Panc1 (cell line): ENCODE measurements around the gene INAFM1. TPM values are rescaled to one million over a fixed set of nuclear protein-coding genes. Genes with fewer than 3 reads are reported as not detected.

ENCODE experiments used
- ATAC-seq: fragments of 200-7000 bp; cut with Tn5 transposase; 2 replicates; pipeline ENCODE4 v1.9.1; 2020; ENCODE audit warnings: mild to moderate bottlenecking, moderate library complexity
- BruUV-seq: library from RNA; stranded (reverse); fragments of 400-500 nt; replicated peaks from 2 replicates; lab custom pipeline; 2021; lab: Mats Ljungman, UMichigan
- CTCF ChIA-PET: fragments of 300-600 bp; sonication (Branson Sonifier 250); formaldehyde crosslinking; loops from one replicate; lab custom pipeline; 2022; ENCODE audit warnings: antibody characterized with exemption; lab: Charles Lee
- POLR2A ChIA-PET: fragments of 300-600 bp; sonication (Branson Sonifier 250); formaldehyde crosslinking; loops from one replicate; lab custom pipeline; 2022; ENCODE audit warnings: antibody characterized with exemption; lab: Charles Lee
- DNase-seq: peaks from one replicate; pipeline ENCODE4 v3.0.0-alpha.2; 2010; ENCODE audit warnings: low read depth, low spot score
- H3K27ac ChIP-seq: 2 replicates; pipeline ENCODE4 v1.5.1; 2011; ENCODE audit warnings: mild to moderate bottlenecking, low read length, inconsistent platforms
- H3K27me3 ChIP-seq: fragments of 200-500 bp; sonication (Bioruptor generic); 2 replicates; pipeline ENCODE4 v1.6.0; 2014; ENCODE audit warnings: low read length, inconsistent platforms; ENCODE audit not compliant: control insufficient read depth, insufficient read depth
- H3K36me3 ChIP-seq: fragments of 200-500 bp; sonication (Bioruptor generic); 2 replicates; pipeline ENCODE4 v1.5.1; 2014; ENCODE audit warnings: inconsistent platforms, mild to moderate bottlenecking, low read length, moderate library complexity; ENCODE audit not compliant: control insufficient read depth, insufficient read depth
- H3K4me1 ChIP-seq: 2 replicates; pipeline ENCODE4 v1.5.1; 2011; ENCODE audit warnings: inconsistent platforms, mild to moderate bottlenecking, low read length, moderate library complexity; ENCODE audit not compliant: control insufficient read depth, insufficient read depth
- H3K4me3 ChIP-seq, 2 experiments: 2 replicates each; pipeline ENCODE4 v1.5.1; 2011 to 2012; ENCODE audit warnings: low read depth in 2 of 2, low read length in 2 of 2, mild to moderate bottlenecking in 2 of 2, inconsistent platforms in 1 of 2, moderate library complexity in 1 of 2
- H3K9me3 ChIP-seq: fragments of 200-500 bp; sonication (Bioruptor generic); 2 replicates; pipeline ENCODE4 v1.5.1; 2014; ENCODE audit warnings: low read depth, mild to moderate bottlenecking, inconsistent platforms, low read length, moderate library complexity; ENCODE audit not compliant: control insufficient read depth, insufficient read depth
- POLR2AphosphoS5 ChIP-seq: IDR thresholded peaks from 2 replicates; pipeline ENCODE4 v1.6.1; 2012; ENCODE audit warnings: mild to moderate bottlenecking, low read depth, low read length, moderate library complexity
- SIN3A ChIP-seq: IDR thresholded peaks from 2 replicates; pipeline ENCODE4 v1.6.1; 2012; ENCODE audit warnings: low read depth, mild to moderate bottlenecking, low read length, moderate library complexity, borderline replicate concordance; ENCODE audit not compliant: insufficient read depth
- TCF7L2 ChIP-seq: IDR thresholded peaks from 2 replicates; pipeline ENCODE4 v1.6.1; 2011; ENCODE audit warnings: mild to moderate bottlenecking, low read depth, low read length, inconsistent platforms
- in situ Hi-C: cut with HindIII; loops from 2 replicates; pipeline ENCODE4 v1.10.0; 2016; ENCODE audit warnings: low sequenced_read_pairs, low pct_unique_long_range_greater_than_20kb
- intact Hi-C: fragments of 100-400 bp; cut with micrococcal nuclease; formaldehyde crosslinking; loops from one replicate; pipeline ENCODE4 v1.10.0; 2022; ENCODE audit not compliant: unreplicated experiment
- total RNA-seq: library from RNA; stranded (reverse); gene quantifications from one replicate; pipeline ENCODE4 v1.2.1, GENCODE V29; 2021; ENCODE audit not compliant: unreplicated experiment
- TF ChIP-seq, protein P1 (sequence below): fragments of 450-650 bp; IDR thresholded peaks from 2 replicates; pipeline ENCODE4 v1.5.1; 2017; ENCODE audit warnings: mild to moderate bottlenecking
- TF ChIP-seq, protein P2 (sequence below), 2 experiments: IDR thresholded peaks; 2 replicates each; pipeline ENCODE4 v1.6.1; 2011 to 2012; ENCODE audit warnings: low read depth in 2 of 2, control low read depth in 1 of 2, low read length in 1 of 2, mild to moderate bottlenecking in 1 of 2, moderate library complexity in 1 of 2; ENCODE audit not compliant: insufficient read depth in 1 of 2

Gene INAFM1
- total RNA-seq, 1 experiment from 2014 or later: 13.1 TPM

DNA sequence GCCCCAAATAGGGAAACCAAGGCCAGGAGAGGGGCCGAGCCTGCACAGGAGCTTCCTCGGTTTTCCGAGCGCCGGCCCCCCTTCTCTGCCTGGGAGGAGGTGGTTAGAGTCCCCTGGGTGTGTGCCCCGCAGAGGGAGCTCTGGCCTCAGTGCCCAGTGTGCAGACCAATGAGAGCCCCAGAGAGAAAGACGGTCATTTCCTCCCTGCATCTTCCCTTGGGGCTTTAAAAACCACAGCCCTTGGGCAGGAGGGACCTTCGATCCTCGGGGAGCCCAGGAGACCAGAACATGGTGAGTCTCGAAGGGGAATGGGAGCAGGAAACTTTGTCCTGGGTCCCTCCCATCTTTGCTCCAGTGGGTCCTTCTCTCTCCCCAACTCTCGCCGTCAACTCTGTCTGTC lies 34.9 kb downstream of the INAFM1 start, which contains the start of gene C5AR1:
TSS of gene C5AR1 (plus strand) at position 254 of the 400 bp plus-strand sequence. CDS start at position 289, 35 bp downstream.
- intact Hi-C loops: no loop called here
- no peak within 1 kb of the TSS for H3K4me3 ChIP-seq
- BruUV-seq: no TSS peak
- H3K36me3 ChIP-seq: no peaks in the 10 kb centered on the region
- TF ChIP-seq, protein P1, sequence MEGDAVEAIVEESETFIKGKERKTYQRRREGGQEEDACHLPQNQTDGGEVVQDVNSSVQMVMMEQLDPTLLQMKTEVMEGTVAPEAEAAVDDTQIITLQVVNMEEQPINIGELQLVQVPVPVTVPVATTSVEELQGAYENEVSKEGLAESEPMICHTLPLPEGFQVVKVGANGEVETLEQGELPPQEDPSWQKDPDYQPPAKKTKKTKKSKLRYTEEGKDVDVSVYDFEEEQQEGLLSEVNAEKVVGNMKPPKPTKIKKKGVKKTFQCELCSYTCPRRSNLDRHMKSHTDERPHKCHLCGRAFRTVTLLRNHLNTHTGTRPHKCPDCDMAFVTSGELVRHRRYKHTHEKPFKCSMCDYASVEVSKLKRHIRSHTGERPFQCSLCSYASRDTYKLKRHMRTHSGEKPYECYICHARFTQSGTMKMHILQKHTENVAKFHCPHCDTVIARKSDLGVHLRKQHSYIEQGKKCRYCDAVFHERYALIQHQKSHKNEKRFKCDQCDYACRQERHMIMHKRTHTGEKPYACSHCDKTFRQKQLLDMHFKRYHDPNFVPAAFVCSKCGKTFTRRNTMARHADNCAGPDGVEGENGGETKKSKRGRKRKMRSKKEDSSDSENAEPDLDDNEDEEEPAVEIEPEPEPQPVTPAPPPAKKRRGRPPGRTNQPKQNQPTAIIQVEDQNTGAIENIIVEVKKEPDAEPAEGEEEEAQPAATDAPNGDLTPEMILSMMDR: no peak
- TF ChIP-seq SIN3A (no peak), TCF7L2 (no peak), POLR2AphosphoS5 (no peak)
- TF ChIP-seq, protein P2, sequence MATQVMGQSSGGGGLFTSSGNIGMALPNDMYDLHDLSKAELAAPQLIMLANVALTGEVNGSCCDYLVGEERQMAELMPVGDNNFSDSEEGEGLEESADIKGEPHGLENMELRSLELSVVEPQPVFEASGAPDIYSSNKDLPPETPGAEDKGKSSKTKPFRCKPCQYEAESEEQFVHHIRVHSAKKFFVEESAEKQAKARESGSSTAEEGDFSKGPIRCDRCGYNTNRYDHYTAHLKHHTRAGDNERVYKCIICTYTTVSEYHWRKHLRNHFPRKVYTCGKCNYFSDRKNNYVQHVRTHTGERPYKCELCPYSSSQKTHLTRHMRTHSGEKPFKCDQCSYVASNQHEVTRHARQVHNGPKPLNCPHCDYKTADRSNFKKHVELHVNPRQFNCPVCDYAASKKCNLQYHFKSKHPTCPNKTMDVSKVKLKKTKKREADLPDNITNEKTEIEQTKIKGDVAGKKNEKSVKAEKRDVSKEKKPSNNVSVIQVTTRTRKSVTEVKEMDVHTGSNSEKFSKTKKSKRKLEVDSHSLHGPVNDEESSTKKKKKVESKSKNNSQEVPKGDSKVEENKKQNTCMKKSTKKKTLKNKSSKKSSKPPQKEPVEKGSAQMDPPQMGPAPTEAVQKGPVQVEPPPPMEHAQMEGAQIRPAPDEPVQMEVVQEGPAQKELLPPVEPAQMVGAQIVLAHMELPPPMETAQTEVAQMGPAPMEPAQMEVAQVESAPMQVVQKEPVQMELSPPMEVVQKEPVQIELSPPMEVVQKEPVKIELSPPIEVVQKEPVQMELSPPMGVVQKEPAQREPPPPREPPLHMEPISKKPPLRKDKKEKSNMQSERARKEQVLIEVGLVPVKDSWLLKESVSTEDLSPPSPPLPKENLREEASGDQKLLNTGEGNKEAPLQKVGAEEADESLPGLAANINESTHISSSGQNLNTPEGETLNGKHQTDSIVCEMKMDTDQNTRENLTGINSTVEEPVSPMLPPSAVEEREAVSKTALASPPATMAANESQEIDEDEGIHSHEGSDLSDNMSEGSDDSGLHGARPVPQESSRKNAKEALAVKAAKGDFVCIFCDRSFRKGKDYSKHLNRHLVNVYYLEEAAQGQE (IDR thresholded peaks at IDR 0.05; ENCODE audit: insufficient read depth in 1 of 2, low read depth in 2 of 2, low read length in 1 of 2): no peak
- ATAC-seq (no peak), DNase-seq (no peak)
- CTCF ChIA-PET: no interaction called here
- in situ Hi-C loops: no loop called here
- POLR2A ChIA-PET: interaction anchor here (0.6 kb wide), 1 partner anchor 62 kb away, joined by 4 read pairs; no protein-coding TSS in a partner anchor
- no peaks in the 10 kb centered on the region for H3K27me3 ChIP-seq
- 0 out of 2 replicates have a peak, but pooled peaks cover 2% of the 10 kb centered on the region for H3K4me1 ChIP-seq
- H3K27ac ChIP-seq: no peak within 1 kb of the TSS
- no peaks in the 10 kb centered on the region for H3K9me3 ChIP-seq

DNA sequence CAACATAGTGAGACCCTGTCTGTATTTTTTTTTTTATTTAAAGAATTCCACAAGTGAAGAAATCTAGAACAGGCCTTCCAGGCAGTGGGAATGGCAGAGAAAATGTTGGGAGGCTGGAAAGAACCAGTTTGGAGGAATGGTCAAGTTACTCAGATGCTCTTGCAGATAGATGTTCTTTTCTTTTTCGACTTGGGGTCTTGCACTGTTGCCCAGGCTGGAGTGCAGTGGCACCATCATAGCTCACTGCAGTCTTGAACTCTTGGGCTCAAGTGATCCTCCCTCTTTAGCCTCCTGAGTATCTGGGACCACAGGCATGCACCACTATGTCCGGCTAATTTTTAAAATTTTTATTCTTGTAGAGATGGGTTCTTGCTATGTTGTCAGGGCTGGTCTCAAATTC lies 35.6 kb downstream of the INAFM1 start:
- Histone ChIP-seq H3K36me3 (no peaks in the 10 kb centered on the region), H3K9me3 (no peaks in the 10 kb centered on the region), H3K4me3 (no peak overlapping the region), H3K4me1 (0 out of 2 replicates have a peak, but pooled peaks cover 3% of the 10 kb centered on the region), H3K27me3 (no peaks in the 10 kb centered on the region), H3K27ac (no peak overlapping the region)
- BruUV-seq: no TSS peak
- in situ Hi-C loops: no loop called here
- TF ChIP-seq, protein P2 (IDR thresholded peaks at IDR 0.05; ENCODE audit: insufficient read depth in 1 of 2, low read depth in 2 of 2, low read length in 1 of 2): no peak
- TF ChIP-seq SIN3A: no peak
- TF ChIP-seq, protein P1: no peak
- no peak for TF ChIP-seq POLR2AphosphoS5
- no peak for TF ChIP-seq TCF7L2
- no peak for DNase-seq
- no peak for ATAC-seq
- intact Hi-C loops: no loop called here
- ChIA-PET CTCF (no interaction called here), POLR2A (no interaction called here)
